Pancreas (tissue), 10 donors: ENCODE measurements around the gene TNFRSF1A. TPM values are rescaled to one million over a fixed set of nuclear protein-coding genes. Genes with fewer than 3 reads are reported as not detected.

Source experiments
- ATAC-seq, 4 donors: fragments of 200-7000 bp; cut with Tn5 transposase; one replicate each; pipeline versions ENCODE4 v1.8.0 to v1.9.1; 2020; ENCODE audit warnings: mild to moderate bottlenecking in 4 of 4, moderate library complexity in 4 of 4
- DNase-seq, 6 donors: peaks; one replicate each; pipeline ENCODE4 v3.0.0-alpha.2; 2020
- FAIRE-seq: peaks from 2 replicates; lab custom pipeline; 2012; peaks lifted over from hg19 to GRCh38; lab: Jason Lieb, UNC
- H3K27ac ChIP-seq, 4 donors: fragments of 200-600 bp; sonication (generic); 1 replicate in 3 of 4; 2 replicates in 1 of 4; pipeline versions ENCODE4 v1.5.0 to v1.8.0; 2020
- H3K27me3 ChIP-seq, 4 donors: fragments of 200-600 bp; one replicate each; pipeline ENCODE4 v1.8.0; 2021
- H3K36me3 ChIP-seq, 3 donors: fragments of 200-600 bp; sonication (generic) in 1 of 3; one replicate each; pipeline versions ENCODE4 v1.5.0 to v1.8.0; 2020 to 2021
- H3K4me1 ChIP-seq, 3 donors: fragments of 200-600 bp; one replicate each; pipeline ENCODE4 v1.8.0; 2021
- H3K4me3 ChIP-seq, 4 donors: fragments of 200-600 bp; sonication (generic) in 2 of 4; one replicate each; pipeline versions ENCODE4 v1.5.0 to v1.8.0; 2020 to 2021
- H3K9me3 ChIP-seq, 4 donors: fragments of 200-600 bp; one replicate each; pipeline ENCODE4 v1.8.0; 2021
- CTCF ChIP-seq, 4 donors: fragments of 200-600 bp; sonication (generic) in 3 of 4; IDR thresholded peaks; one replicate each; pipeline versions ENCODE4 v1.5.0 to v1.8.0; 2021; ENCODE audit warnings: antibody characterized with exemption in 4 of 4
- WGBS, 2 donors: extraction: QIAGEN DNeasy Blood & Tissue Kit; methylation state at CpG; one replicate each; pipeline ENCODE4 v1.1.7; 2013; 5-methylcytosine and 5-hydroxymethylcytosine counted together
- intact Hi-C, 3 donors: fragments of 100-400 bp; cut with DNase I; formaldehyde crosslinking; loops; one replicate each; pipeline versions ENCODE4 v1.11.1 to v1.14.2; 2022
- polyA plus RNA-seq, 2 donors: library from polyadenylated mRNA; stranded (reverse); fragments of 200-250 nt; gene quantifications; one replicate each; pipeline ENCODE4 v1.2.3, GENCODE V29; 2013
- total RNA-seq, 6 donors: library from RNA; stranded (reverse); fragmentation: NEBNext Ultra II Directional in 4 of 6; extraction: Animal tissue kit (Norgen Biotek cat#: 25700) in 4 of 6; gene quantifications; one replicate each; pipeline versions ENCODE4 v1.2.1 to v1.2.4, GENCODE V29; 2021 to 2023
- donor health status: healthy with polysubstance abuse.
- donor health status: DM: no; HTN: no; CAD: no; lungs with moderate emphysema.
- donor health status: DM: no; HTN: no; CAD: no.
- donor health status: control.
- donor health status: control.
- donor health status: Bipolar disorder and iron deficiency.
- donor health status: DM: yes; HTN: yes; CAD: no.
- donor health status: DM: no; HTN: no; CAD: no.
- donor health status: DM: no; HTN: no; CAD: no.
- donor health status: DM: yes; HTN: yes; CAD: no.

The TNFRSF1A gene
- total and polyA plus RNA-seq, 8 donors, result 23.5 to 68.1 (median 36.6) TPM

- Histone ChIP-seq H3K4me3 (no peak overlapping the region), H3K27me3 (no peaks in the 10 kb centered on the region), H3K36me3 (no peaks in the 10 kb centered on the region), H3K9me3 (no peaks in the 10 kb centered on the region), H3K4me1 (peaks cover 17 to 23% (median 21%) of the 10 kb centered on the region in 3 donors), H3K27ac (peak overlapping the region; percentile 87 to 98 (median 96))
- intact Hi-C loops, result loop anchor here in 2 of 3 donors (2.0 to 10.0 kb wide), 4 partner anchors 86 to 296 kb away; no protein-coding TSS in a partner anchor
- ATAC-seq (no peak), FAIRE-seq (no peak), DNase-seq (peak in 1 of 6 donors; percentile 49)
- no peak for TF ChIP-seq CTCF (IDR thresholded peaks at IDR 0.05)
- WGBS, 2 donors, result 91% methylated on average over 11 of the region's 11 CpGs
Measured at GRCh38 chr12:6280672-6281071, 61.2 kb downstream of the TNFRSF1A start.

GRCh38 chr12:6280053-6280469 is 61.8 kb downstream of the TNFRSF1A start:
- peak in 5 of 6 donors; percentile 54 to 88 (median 78) for DNase-seq
- peak overlapping the region; percentile 87 to 98 (median 96) for H3K27ac ChIP-seq
- H3K36me3 ChIP-seq, result no peaks in the 10 kb centered on the region
- ATAC-seq, result peak; percentile 56 to 78 (median 64)
- H3K9me3 ChIP-seq, result no peaks in the 10 kb centered on the region
- no peaks in the 10 kb centered on the region for H3K27me3 ChIP-seq
- no peak overlapping the region for H3K4me3 ChIP-seq
- 47 to 50% methylated on average over 2 of the region's 2 CpGs for WGBS, 2 donors
- TF ChIP-seq CTCF (IDR thresholded peaks at IDR 0.05), result no peak
- FAIRE-seq, result no peak
- peaks cover 17 to 23% (median 21%) of the 10 kb centered on the region in 3 donors for H3K4me1 ChIP-seq
- intact Hi-C loops, result loop anchor here in 2 of 3 donors (2.0 to 10.0 kb wide), 4 partner anchors 85 to 295 kb away; no protein-coding TSS in a partner anchor

- peak in 1 of 6 donors; percentile 41 for DNase-seq
- Histone ChIP-seq H3K4me1 (peaks cover 17 to 23% (median 21%) of the 10 kb centered on the region in 3 donors), H3K27me3 (no peaks in the 10 kb centered on the region), H3K36me3 (no peaks in the 10 kb centered on the region), H3K4me3 (no peak overlapping the region), H3K9me3 (no peaks in the 10 kb centered on the region), H3K27ac (peak overlapping the region; percentile 87 to 98 (median 96))
- TF ChIP-seq CTCF (IDR thresholded peaks at IDR 0.05), result no peak
- peak in 1 of 4 donors; percentile 1 for ATAC-seq
- intact Hi-C loops, result loop anchor here in 2 of 3 donors (2.0 to 10.0 kb wide), 4 partner anchors 85 to 295 kb away; no protein-coding TSS in a partner anchor
- no peak for FAIRE-seq
- WGBS, 2 donors, result 73 to 75% methylated on average over 8 of the region's 8 CpGs
Measured at GRCh38 chr12:6279631-6280030, 62.2 kb downstream of the TNFRSF1A start.

GRCh38 chr12:6279256-6279628 is 62.6 kb downstream of the TNFRSF1A start:
- no peak for TF ChIP-seq CTCF (IDR thresholded peaks at IDR 0.05)
- H3K4me1 ChIP-seq, result peaks cover 17 to 23% (median 21%) of the 10 kb centered on the region in 3 donors
- 86 to 92% methylated on average over 12 of the region's 12 CpGs for WGBS, 2 donors
- H3K27ac ChIP-seq, result peak overlapping the region; percentile 87 to 98 (median 96)
- H3K36me3 ChIP-seq, result no peaks in the 10 kb centered on the region
- no peaks in the 10 kb centered on the region for H3K27me3 ChIP-seq
- FAIRE-seq (no peak), ATAC-seq (no peak), DNase-seq (no peak)
- H3K4me3 ChIP-seq, result peak overlapping the region in 2 of 4 donors; percentile 56 to 57
- H3K9me3 ChIP-seq, result no peaks in the 10 kb centered on the region
- intact Hi-C loops, result no loop called here

Other genes starting within 250 kb of the TNFRSF1A start
- 10 to 100 TPM; 21.8 to 53.1 (median 32.1) TPM for gene VWF, start 217.4 kb downstream of the TNFRSF1A start, total RNA-seq
- gene VWF, start 217.4 kb downstream of the TNFRSF1A start, polyA plus RNA-seq, result 10 to 100 TPM; 15.9 to 25.6 TPM
- gene CD9, start 141.7 kb downstream of the TNFRSF1A start, total RNA-seq, result 100 to 1,000 TPM in 1 of 6 donors, 10 to 100 TPM in 5; 28.6 to 108 (median 33.8) TPM
- gene CD9, start 141.7 kb downstream of the TNFRSF1A start, polyA plus RNA-seq, result 10 to 100 TPM; 25.1 to 85.6 TPM
- gene PLEKHG6, start 31.4 kb downstream of the TNFRSF1A start, total RNA-seq, result 10 to 100 TPM in 1 of 6 donors, 1 to 10 TPM in 5; 5.2 to 13.1 (median 7.2) TPM
- 10 to 100 TPM; 15.7 to 23.5 TPM for gene PLEKHG6, start 31.4 kb downstream of the TNFRSF1A start, polyA plus RNA-seq
- 10 to 100 TPM; 21.0 to 56.3 (median 37.8) TPM for gene SCNN1A, start 33.5 kb upstream of the TNFRSF1A start, total RNA-seq
- 10 to 100 TPM; 42.7 to 87.8 TPM for gene SCNN1A, start 33.5 kb upstream of the TNFRSF1A start, polyA plus RNA-seq
- 10 to 100 TPM; 50.0 to 75.2 (median 61.3) TPM for gene LTBR, start 42.1 kb upstream of the TNFRSF1A start, total RNA-seq
- gene LTBR, start 42.1 kb upstream of the TNFRSF1A start, polyA plus RNA-seq, result 10 to 100 TPM; 74.2 to 82.1 TPM
- under 1 TPM in 4 of 6 donors, not detected in 2; 0.21 to 0.81 (median 0.30) TPM for gene CD27, start 102.9 kb upstream of the TNFRSF1A start, total RNA-seq
- under 1 TPM; 0.14 to 0.30 TPM for gene CD27, start 102.9 kb upstream of the TNFRSF1A start, polyA plus RNA-seq
- gene TAPBPL, start 110.0 kb upstream of the TNFRSF1A start, total RNA-seq, result 10 to 100 TPM in 3 of 6 donors, 1 to 10 TPM in 3; 7.8 to 25.5 (median 12.6) TPM
- gene TAPBPL, start 110.0 kb upstream of the TNFRSF1A start, polyA plus RNA-seq, result 10 to 100 TPM; 15.9 to 17.7 TPM
- gene VAMP1, start 128.6 kb upstream of the TNFRSF1A start, total RNA-seq, result 1 to 10 TPM; 1.7 to 4.1 (median 2.3) TPM
- gene VAMP1, start 128.6 kb upstream of the TNFRSF1A start, polyA plus RNA-seq, result 1 to 10 TPM; 3.2 to 7.5 TPM
- gene MRPL51, start 151.2 kb upstream of the TNFRSF1A start, total RNA-seq, result 10 to 100 TPM; 66.3 to 79.7 (median 69.9) TPM
- 10 to 100 TPM; 30.6 to 64.7 TPM for gene MRPL51, start 151.2 kb upstream of the TNFRSF1A start, polyA plus RNA-seq
- 10 to 100 TPM in 3 of 6 donors, 1 to 10 TPM in 3; 7.6 to 16.2 (median 10.0) TPM for gene NCAPD2, start 152.0 kb upstream of the TNFRSF1A start, total RNA-seq
- gene NCAPD2, start 152.0 kb upstream of the TNFRSF1A start, polyA plus RNA-seq, result 1 to 10 TPM; 5.6 to 6.5 TPM
- 100 to 1,000 TPM; 149 to 657 (median 339) TPM for gene GAPDH, start 192.4 kb upstream of the TNFRSF1A start, total RNA-seq
- 100 to 1,000 TPM; 425 to 627 TPM for gene GAPDH, start 192.4 kb upstream of the TNFRSF1A start, polyA plus RNA-seq
- gene IFFO1, start 214.0 kb upstream of the TNFRSF1A start, total RNA-seq, result 10 to 100 TPM in 1 of 6 donors, 1 to 10 TPM in 5; 4.0 to 10.2 (median 4.9) TPM
- gene IFFO1, start 214.0 kb upstream of the TNFRSF1A start, polyA plus RNA-seq, result 10 to 100 TPM; 22.1 to 36.5 TPM
- gene NOP2, start 226.2 kb upstream of the TNFRSF1A start, total RNA-seq, result 10 to 100 TPM in 4 of 6 donors, 1 to 10 TPM in 2; 9.1 to 17.7 (median 15.1) TPM
- gene NOP2, start 226.2 kb upstream of the TNFRSF1A start, polyA plus RNA-seq, result 10 to 100 TPM; 32.2 to 41.3 TPM